Left renal pelvis (tissue), 4 donors: Measurements from ENCODE around the gene VSIR. TPM values are rescaled to one million over a fixed set of nuclear protein-coding genes. Genes with fewer than 3 reads are reported as not detected.

ENCODE experiments used
- DNase-seq, 4 donors: peaks; one replicate each; pipeline ENCODE4 v3.0.0-alpha.2; 2013; ENCODE audit warnings: low read depth in 4 of 4, low spot score in 3 of 4
- polyA plus RNA-seq, 4 donors: library from polyadenylated mRNA; unstranded; fragments of 120-200 nt; gene quantifications; one replicate each; pipeline ENCODE4 v1.2.1, GENCODE V29; 2013; ENCODE audit not compliant: insufficient read length in 4 of 4

The VSIR gene
- polyA plus RNA-seq, 4 donors: 10.3 to 59.0 (median 11.4) TPM

DNA sequence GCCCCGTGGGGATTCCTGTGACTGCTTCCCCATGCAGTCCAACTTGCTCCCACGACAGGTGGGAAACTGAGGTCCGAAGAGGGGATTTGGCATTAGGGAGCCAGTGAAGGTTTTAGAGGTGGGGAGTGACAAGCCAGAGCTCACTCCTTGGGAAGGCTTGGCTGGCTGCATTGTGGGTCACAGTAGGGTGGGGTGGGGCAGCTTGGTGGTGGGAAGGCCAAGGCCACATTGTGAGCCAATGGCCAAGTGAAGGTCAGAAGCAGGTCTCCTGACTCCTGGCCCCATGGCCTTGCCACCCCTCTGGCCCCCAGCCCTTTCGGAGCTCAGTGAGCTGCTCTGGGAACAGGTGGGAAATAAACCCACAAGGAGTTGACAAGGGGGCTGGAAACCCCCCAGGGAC, 56.3 kb downstream of the VSIR start:
- DNase-seq: no peak

DNA sequence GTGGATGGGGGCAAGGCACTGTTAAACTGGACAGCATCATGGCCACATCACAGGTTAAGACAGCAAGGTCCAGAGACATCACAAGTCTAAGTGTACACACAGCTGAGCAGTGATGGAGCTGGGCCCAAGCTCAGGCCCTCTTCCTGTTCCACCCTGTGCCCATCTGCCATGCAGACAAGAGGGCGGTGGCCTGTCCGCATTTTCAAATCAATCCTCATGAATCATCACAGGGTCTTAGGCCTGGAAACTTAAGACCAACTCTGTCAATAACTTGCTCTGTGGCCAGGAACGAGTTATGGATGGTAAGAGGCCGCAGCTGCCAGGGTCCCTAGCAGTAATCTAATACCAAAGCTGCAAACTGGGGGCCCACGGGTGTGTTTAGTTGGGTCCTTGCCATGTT, 56.9 kb downstream of the VSIR start:
- DNase-seq: no peak

DNA sequence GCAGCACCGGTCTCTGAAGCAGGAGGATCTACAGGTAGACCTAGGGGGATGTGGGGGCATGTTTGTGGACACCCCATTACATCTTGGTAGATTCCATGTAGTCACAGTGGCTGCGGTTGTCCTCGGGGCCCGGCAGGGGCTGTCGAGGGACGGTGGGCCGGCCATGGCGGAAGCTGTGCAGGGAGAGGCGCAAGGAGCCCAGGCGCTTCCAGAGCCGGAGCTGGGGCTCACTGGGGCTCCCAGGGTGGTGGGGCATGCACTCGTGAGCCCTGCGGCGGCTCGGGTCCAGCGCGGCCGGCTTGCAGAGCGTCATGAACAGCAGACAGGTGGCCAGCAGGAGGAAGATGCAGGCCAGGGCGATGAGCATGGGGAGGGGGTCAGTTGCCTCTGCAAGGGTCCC, 57.5 kb downstream of the VSIR start:
- DNase-seq: no peak

DNA sequence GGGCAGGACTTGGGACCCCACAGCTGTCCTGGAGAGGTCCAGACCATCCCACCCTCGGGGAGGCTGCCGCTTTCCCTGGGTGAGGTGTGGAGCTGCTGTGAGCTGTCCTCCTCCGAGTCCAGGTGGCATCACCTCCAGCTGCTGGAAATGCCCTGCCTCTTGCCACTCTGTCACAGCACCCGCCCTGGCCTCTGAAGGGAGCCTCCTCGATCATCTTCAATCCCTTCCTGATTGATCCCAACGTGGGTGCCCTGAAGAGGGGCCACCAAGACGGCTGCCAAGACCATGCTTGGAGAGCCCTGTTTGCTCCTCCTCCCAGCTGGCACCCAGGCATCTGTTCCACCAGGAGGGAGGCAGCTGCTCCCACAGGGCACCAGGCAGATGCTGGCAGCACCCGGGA, 58.3 kb downstream of the VSIR start:
- no peak for DNase-seq

DNA sequence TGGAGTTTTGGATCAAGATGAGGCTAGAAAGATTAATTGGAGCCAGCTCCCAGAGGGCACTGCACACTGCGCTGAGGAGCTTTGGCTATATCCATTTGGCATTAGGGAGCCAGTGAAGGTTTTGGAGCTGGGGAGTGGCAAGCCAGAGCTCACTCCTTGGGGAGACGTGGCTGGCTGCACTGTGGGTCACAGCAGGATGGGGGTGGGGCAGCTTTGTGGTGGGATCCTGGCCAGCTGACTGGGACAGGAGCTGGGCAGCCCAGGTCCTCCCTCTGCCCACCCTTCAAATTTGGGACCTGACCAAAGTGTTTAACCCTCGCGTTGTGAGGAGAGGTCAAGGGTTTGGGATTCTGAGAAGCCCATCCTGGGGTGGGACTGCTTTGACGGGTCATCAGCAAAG, 58.7 kb downstream of the VSIR start:
- no peak for DNase-seq

DNA sequence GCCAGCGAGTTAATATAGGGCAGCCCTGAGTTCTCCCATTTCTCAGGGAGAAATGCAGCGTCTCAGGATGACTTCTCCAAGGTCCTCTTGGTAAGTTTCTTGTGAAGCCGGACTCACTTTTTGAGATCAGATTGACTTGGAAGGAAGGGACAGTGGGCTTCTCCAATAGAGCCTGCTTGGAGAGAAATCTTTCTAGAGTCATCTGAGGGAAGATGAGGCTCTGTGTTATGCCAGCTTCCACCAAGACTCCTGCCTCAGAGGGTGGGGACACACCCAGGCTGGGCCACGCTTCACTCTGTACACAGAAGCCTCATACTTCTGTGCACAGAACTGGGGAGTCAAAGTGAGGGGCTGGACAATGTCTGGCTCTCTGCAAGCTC, 59.3 kb downstream of the VSIR start:
- no peak for DNase-seq

DNA sequence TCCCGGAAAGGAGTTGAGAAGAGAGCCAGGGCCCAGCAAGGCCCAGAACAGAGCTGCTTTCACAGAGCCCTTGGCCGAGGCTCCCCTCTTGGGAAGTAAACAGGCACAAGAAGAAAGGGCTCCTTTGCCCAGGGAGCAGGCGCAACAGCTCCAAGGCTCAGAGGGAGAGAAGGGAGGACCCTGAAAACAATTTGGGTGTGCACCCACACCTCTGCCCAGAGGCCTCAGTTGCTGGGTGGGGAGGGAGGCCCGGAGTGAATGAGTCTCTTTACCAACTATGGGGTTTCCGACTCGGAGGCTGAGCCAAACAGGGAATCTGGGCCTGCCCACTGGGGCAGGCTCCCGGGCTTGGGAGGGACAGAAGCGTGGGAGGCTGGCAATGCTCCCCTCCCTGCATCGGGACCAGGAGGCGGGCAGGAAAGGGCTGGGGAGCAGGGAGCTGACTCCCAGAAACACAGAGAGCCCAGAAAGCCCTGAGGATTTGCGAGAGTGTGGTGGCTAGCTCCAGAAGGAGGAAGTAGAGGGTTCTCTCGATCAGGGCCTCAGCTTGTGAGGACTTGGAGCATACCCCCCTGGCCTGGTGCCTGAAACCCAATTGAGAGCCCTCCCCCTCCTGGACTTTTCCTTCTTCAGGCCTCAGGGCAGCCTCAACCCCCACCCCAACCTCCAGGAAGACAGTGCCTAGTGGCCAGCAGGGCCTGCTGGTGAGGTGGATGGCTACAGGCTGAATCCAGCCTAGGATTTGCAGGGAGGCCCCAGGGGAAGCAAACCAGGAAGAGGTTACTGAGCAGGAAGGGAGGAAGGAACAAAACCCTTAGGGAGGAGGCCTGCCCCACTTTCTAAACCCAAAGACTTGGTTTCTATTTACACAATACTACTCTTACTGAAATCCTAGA, 59.9 kb downstream of the VSIR start:
- DNase-seq: no peak

DNA sequence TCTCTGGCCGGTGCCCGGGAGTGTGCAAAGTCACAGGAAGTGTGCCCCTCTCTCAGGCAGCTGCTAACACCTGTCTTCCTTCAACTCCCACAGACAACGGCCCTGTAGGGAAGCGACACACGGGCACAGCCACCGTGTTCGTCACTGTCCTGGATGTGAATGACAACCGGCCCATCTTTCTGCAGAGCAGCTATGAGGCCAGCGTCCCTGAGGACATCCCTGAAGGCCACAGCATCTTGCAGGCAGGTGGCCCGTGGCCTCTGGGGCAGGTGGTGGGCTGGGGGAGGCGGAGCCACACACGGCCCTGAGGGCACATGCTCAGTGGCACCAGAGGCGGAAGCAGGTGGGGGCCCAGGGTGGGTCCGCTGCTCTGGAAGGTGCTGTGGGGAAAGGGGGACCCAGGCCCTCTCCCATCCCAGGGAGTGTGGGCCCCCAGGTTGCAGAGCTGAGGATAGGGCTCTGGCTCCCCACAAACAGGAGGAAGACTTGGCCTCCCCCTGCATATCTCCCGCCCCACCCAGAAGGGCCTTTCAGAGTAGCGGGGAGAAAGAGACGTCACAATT, 60.7 kb downstream of the VSIR start:
- DNase-seq: no peak

DNA sequence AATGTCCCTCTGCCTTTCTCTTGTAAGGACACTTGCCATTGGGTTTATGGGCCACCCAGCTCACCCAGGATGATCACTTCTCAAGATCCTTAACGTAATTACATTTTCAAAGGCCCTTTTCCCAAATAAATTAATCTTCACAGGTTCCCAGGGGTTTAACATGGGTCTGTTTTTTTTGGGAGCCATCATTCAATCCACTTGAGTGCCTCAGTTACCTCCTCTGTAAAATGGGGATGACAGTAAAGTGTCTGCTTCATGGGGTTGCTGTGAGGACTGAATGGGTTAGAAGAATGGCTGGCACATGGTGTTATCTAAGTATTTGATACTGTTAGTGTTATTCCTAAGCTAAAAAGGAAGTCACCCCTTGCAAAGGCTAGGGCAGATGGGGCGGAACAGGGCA, 61.1 kb downstream of the VSIR start:
- no peak for DNase-seq

DNA sequence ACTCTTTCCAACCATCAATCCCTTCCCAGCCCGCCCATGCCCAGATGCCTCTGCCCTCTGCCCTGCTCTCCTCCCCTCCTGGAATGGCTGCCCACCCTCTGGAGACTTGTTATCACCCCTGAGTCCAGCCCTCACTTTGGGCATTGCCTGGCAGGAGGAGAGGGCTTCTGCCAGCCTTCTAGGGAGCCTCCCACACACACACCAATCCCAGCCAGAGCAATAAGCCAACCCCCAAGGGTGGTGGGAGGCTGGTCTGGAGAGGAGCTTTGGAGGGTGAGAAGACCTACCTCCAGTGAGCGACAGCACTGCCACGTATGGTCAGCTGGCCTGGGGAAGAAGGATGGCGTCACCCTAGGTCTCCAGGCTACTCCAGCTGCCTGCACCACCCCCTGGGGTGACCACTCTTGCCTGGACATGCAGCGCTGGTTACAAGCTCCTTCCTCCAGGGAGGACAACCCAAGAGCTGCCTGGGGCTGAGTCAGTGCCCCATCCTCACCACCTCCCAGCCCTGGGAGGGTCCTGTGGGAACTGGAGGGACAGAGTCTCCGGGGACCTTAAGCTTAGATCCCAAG, 62.2 kb downstream of the VSIR start:
- DNase-seq: no peak

DNA sequence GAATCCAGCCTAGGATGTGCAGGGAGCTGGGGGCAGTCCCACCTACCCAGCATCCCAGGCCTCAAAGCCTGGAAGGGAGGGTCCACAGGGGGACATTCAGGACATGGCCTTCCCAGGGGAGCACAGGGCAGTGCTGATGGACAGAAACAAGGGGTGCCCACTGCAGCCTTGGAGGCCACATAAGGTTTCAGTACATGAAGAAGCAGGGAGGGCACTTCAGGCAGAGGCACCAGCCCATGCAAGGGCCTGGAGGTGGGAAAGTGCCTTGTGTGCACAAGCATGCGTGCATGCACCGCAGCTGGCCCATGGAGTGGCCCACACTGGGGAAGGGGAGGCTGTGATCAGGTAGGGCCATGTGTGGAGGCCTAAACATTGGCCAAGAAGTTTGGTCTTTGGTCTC, 62.8 kb downstream of the VSIR start:
- no peak for DNase-seq

DNA sequence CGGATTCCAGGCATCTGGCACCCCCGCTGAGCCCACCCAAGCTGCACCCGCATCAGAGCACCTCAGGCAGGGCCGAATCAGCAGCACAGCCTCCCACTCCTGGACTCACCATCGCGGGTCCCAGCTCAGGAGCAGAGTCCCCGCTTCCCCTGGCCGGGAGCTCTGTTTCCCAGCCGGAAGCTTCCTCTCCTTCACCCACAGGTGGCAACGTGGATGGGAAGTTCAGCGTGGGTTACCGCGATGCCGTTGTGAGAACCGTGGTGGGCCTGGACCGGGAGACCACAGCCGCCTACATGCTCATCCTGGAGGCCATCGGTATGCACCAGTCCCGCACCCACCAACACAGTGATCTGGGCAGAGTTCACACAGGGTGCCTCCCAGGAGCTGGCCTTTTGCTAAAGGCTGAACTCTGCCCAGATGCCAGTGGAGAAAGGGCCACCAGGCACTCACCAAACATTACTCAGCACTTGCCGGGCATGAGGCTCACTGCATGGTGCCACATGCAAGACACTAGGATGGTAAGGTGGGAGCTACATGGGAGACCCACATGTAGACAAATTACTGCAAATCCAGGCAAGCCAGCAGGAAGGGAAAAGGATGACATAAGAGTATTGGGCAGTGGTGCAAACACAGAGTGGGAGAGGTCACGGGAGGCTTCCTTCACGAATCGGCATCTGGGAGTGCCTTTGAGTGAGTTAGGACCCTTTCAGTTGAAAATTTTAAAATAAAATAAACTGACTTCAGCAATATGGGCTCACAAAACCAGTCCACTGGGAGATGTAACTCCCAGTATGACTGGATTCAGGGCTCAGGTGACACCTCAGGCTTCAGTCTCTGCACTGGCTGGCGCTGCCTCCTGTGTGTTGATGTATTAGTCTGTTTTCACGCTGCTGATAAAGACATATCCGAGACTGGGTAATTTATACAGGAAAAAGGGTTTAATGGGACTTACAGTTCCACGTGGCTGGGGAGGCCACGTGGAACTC, 64.1 kb downstream of the VSIR start:
- DNase-seq: no peak

DNA sequence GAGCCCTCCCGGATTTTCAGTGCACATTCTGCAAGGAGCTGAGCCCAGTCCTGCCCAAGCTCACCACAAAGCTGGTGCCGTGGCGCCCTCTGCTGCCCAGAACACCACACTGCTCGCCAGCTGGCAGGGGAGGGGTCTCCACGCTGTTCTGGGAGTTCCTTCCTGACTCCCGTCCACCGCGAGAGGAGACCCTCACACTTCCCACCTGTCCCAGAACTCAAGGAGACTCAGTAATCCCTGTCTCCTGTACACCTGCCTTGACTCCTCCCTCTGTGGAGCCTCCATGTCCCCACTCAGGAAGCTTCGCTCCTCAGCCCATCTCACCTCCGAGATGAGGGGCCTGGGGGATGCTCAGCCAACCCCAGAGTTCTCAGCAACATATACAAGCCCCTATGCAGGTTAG, 65.0 kb downstream of the VSIR start:
- no peak for DNase-seq

DNA sequence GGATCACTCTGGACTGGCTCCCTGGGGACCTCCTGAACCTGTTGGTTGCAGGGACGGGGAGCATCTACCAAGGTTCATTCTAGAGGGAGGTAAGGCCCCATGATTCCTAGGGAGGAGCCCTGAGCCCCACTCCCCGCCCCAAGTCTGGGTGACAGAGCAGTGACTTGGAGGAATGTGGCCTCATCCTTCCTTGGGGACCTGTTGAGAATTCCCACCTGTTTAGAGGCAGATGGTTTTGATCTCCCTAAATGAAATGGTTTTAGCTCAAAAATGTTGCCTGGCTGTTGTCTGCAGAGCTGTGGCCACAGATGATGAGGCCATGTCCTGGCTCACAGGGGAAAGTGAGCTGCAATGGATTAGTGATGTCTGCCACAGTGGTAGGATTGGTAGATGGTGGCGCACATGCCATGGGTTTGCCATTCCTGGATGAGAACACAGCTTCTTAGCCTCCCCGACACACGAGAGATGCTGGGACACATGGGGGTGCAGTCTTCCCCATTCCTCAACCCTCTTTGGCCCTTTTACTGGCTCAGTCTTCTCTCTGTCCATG, 66.0 kb downstream of the VSIR start:
- DNase-seq: no peak

DNA sequence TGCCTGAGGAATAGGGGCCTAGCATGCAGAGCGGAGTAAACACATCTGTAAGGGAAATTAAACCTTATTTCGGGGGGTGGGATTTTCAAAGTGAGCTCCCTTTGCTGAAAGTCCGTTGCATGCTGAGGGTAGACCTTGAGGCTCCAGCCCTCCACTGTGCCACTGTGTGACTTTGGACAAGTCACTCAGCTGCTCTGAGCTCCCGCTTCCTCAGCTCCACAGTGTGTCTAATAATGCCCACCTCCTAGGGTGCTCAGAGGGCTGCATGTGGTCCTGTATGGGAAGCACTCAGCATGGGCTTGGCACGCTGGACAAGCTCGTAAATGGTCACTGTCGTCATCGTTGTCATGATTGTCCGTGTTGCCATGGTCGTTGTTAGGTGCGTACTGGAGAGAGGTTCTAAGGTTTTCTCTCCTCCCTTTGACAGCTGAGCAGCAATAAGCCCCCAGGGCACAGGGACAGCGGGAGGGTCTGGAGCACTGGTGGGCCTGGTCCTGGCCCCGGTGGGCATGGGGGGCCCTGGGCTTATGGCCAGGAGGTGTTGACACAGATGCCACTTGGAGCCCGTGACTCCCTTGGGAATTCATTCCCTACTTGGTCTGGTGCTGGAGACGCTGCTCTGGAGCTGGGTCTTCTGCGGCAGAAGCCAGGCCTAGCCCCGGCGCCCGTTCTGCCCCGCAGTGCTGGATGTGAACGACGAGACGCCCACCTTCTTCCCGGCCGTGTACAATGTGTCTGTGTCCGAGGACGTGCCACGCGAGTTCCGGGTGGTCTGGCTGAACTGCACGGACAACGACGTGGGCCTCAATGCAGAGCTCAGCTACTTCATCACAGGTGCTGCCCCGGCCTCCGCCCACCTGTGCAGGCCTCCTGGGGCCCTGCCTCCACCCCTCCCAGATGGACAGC, 66.9 kb downstream of the VSIR start:
- DNase-seq: no peak

DNA sequence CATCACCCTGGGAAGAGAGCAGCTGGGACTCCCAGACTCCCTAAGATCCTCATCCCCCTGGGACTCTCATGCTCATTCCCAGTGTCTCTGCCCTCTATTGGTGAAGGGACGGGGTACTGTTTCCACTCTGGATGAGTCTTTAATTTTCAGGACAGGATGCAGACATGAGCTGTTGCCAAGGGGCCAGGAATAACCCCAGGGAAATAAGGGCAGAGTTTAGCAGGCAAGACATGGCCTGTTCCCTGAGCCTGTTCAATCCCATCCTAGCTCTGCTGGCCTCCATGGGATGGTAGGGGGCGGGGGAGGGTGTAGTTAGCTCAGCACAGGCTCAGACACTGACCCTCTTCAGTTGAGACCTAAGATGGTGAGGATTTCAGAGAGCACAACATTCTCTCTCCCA, 67.7 kb downstream of the VSIR start:
- DNase-seq: no peak

DNA sequence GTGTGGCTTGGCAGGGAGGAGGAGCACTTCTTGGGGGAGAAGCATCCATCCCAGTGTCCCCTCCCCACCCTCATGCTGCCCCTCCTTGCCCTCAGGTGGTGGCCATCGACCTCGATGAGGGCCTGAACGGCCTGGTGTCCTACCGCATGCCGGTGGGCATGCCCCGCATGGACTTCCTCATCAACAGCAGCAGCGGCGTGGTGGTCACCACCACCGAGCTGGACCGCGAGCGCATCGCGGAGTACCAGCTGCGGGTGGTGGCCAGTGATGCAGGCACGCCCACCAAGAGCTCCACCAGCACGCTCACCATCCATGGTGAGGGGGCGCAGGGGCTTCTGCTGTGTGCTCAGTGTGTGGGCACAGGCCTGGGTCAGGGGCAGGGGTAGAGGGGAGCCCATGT, 68.5 kb downstream of the VSIR start:
- no peak for DNase-seq

DNA sequence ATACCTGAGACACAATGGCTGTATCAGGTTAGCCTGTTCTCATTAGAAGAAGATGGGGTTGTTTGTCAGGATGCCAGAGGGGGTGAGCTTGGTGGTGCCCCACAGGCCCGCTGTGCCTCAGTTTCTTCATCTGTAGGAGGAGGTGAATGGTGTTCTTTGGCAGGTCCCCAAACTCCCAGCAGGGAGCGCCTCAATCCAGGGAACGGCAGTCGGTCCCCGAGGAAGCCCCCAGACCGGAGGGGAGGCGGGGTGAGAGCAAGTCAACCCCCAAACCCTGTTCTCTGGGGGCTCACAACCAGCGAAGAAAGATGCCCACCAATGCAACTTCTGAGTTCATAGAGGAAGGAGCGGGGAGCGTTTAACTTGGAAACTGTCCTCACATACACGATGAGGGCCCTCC, 69.7 kb downstream of the VSIR start:
- DNase-seq: no peak

DNA sequence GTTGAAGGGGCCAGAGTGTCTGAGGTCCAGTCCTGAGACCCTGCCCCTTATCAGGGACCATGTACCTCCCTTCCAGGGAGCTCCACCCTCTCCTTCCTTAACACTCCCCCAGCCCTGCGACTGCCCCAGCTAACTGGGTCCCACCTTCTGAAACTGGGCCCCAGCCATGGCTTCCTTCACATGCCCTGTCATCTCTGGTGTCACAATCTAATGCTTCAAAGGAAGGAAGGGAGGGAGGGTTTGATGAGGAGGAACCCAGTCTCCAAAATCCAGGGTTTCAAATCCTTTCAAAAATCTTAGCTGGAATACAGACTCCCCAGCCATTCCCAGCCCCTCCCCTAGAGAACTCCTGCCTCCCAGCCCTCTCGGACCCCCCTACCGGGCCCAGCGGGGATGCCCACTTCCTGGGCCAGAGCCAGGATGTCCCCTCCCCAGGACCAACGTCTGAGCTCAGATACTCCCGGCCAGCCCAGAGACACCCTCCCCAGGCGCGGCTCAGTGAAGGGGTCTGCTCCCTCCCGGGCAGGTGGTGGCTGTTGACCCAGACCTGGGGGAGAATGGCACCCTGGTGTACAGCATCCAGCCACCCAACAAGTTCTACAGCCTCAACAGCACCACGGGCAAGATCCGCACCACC, 71.7 kb downstream of the VSIR start:
- no peak for DNase-seq
